MM.1S (cell line): ENCODE data around the gene GID8.

Experiments
- EZH2phosphoT487 ChIP-seq: fragments of 300-600 bp; sonication (generic); IDR thresholded peaks from 2 replicates; pipeline ENCODE4 v1.6.1; 2018; ENCODE audit warnings: antibody characterized with exemption, low read length
- TF ChIP-seq, protein P1 (sequence below): fragments of 300-600 bp; sonication (generic); IDR thresholded peaks from 2 replicates; pipeline ENCODE4 v1.5.1; 2016; ENCODE audit warnings: antibody characterized with exemption, low read length, mixed read lengths

DNA sequence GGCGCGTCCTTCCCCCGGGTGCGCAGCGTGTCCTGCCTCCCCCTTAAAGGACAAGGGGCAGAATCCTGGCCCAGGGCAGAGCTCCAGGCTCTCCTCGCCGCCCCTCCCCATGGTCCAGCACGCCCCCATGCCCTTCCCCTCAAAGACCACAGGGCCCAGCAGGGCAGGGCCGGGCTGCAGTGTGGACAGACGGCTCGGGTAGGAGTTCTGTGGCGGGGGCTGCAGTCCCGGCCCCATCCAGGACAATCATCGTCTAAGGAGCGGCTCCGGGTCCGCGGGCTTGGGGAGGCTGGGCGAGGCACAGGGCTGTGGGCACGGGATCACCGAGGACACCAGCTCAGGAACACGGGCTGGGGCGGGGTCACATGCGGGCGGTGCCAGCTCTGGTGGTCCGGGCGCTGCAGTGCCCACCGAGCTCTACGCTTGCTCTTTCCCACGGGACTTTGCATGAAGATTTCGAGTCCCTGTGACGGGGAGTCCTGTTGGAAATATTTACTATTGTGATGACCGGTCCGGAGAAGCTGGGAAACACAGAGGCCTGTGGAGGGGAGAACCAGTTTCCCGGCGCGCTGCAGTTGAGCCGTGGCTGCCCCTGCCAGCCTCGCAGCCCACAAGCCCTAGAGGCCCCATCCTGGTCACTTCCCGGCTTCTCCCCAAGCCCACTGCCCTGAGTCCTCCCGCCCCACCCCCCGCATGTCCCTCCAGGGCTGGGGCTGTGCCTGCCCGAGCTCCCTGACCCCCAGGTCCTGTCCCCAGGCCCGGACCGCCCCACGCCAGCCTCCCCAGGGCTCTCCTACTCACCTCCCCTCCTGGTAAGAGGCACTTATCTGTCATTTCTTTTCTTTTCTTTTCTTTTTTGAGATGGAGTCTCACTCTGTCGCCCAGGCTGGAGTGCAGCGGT is 35.1 kb downstream of the GID8 start:
- TF ChIP-seq, protein P1, sequence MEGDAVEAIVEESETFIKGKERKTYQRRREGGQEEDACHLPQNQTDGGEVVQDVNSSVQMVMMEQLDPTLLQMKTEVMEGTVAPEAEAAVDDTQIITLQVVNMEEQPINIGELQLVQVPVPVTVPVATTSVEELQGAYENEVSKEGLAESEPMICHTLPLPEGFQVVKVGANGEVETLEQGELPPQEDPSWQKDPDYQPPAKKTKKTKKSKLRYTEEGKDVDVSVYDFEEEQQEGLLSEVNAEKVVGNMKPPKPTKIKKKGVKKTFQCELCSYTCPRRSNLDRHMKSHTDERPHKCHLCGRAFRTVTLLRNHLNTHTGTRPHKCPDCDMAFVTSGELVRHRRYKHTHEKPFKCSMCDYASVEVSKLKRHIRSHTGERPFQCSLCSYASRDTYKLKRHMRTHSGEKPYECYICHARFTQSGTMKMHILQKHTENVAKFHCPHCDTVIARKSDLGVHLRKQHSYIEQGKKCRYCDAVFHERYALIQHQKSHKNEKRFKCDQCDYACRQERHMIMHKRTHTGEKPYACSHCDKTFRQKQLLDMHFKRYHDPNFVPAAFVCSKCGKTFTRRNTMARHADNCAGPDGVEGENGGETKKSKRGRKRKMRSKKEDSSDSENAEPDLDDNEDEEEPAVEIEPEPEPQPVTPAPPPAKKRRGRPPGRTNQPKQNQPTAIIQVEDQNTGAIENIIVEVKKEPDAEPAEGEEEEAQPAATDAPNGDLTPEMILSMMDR: no peak
- no peak for TF ChIP-seq EZH2phosphoT487
